PC-3 (cell line): ENCODE results near the gene KDM4B.

Source experiments
- EZH2 ChIP-seq: fragments of 300-600 bp; sonication (generic); IDR thresholded peaks from one replicate; pipeline ENCODE4 v1.6.1; 2017; ENCODE audit warnings: antibody characterized with exemption, mild to moderate bottlenecking, low read length; ENCODE audit not compliant: unreplicated experiment
- TF ChIP-seq, protein P1 (sequence below): fragments of 300-600 bp; sonication (generic); conservative IDR thresholded peaks from 2 replicates; pipeline ENCODE4 v1.5.1; 2017; ENCODE audit warnings: antibody characterized with exemption, low read depth, mild to moderate bottlenecking, low read length

DNA sequence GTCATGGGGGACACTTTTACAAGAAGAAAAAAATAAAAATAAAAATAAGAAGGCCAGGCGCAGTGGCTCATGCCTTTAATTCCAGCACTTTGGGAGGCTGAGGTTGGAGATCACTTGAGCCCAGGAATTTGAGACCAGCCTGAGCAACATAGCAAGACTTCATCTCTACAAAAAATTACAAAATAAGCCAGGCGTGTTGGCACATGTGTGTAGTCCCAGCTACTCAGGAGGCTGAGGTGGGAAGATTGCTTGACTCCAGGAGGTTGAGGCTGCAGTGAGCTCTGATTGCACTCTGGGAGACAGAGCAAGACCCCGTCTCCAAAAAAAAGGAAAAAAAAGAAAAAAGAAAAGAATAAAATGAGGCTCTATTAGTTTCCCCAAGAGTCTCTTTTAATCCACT, 214.7 kb downstream of the KDM4B start:
- TF ChIP-seq, protein P1, sequence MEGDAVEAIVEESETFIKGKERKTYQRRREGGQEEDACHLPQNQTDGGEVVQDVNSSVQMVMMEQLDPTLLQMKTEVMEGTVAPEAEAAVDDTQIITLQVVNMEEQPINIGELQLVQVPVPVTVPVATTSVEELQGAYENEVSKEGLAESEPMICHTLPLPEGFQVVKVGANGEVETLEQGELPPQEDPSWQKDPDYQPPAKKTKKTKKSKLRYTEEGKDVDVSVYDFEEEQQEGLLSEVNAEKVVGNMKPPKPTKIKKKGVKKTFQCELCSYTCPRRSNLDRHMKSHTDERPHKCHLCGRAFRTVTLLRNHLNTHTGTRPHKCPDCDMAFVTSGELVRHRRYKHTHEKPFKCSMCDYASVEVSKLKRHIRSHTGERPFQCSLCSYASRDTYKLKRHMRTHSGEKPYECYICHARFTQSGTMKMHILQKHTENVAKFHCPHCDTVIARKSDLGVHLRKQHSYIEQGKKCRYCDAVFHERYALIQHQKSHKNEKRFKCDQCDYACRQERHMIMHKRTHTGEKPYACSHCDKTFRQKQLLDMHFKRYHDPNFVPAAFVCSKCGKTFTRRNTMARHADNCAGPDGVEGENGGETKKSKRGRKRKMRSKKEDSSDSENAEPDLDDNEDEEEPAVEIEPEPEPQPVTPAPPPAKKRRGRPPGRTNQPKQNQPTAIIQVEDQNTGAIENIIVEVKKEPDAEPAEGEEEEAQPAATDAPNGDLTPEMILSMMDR: no peak
- TF ChIP-seq EZH2: no peak
